Gastrocnemius medialis (tissue), 4 donors: Measurements from ENCODE around the gene RANBP10.
"Not testable (repeated sequence)": the region's sequence is repeated elsewhere in the genome, so short reads cannot be mapped to it uniquely, and the experiment has no call there.

ENCODE experiments used
- CTCF ChIP-seq, 5 experiments: fragments of 450-650 bp in 3 of 5; fragments of 200-600 bp in 2 of 5; sonication (generic) in 2 of 5; IDR thresholded peaks in 4 of 5; conservative IDR thresholded peaks in 1 of 5; 1 replicate in 4 of 5; 2 replicates in 1 of 5; pipeline ENCODE4 v1.5.1; 2016 to 2019; ENCODE audit warnings: antibody characterized with exemption in 5 of 5, mild to moderate bottlenecking in 3 of 5, moderate library complexity in 3 of 5
- POLR2A ChIP-seq, 2 donors: fragments of 450-650 bp; IDR thresholded peaks; one replicate each; pipeline ENCODE4 v1.6.1; 2017; ENCODE audit warnings: antibody characterized with exemption in 2 of 2, mild to moderate bottlenecking in 2 of 2, moderate library complexity in 2 of 2

GRCh38 chr16:67693517-67694285 lies 112.7 kb downstream of the RANBP10 start:
- TF ChIP-seq POLR2A (IDR thresholded peaks at IDR 0.05); CTCF (IDR thresholded peaks at IDR 0.05 in 4 of 5, conservative IDR thresholded peaks at IDR 0.05 in 1 of 5): not testable (repeated sequence)
